HepG2 (cell line): ENCODE measurements around the gene ALDH7A1. TPM values are rescaled to one million over a fixed set of nuclear protein-coding genes. Genes with fewer than 3 reads are reported as not detected.
A peak's percentile ranks its signal among the peaks of the same experiment; 100 is the strongest.

Experiments used
- EEA1 ChIP-seq: sonication (generic); formaldehyde crosslinking; IDR thresholded peaks from 2 replicates; pipeline ENCODE4 v1.5.1; 2020; ENCODE audit warnings: mild to moderate bottlenecking, missing genetic modification reagents, borderline replicate concordance
- HNRNPLL ChIP-seq: fragments of 200-400 bp; formaldehyde crosslinking; IDR thresholded peaks from 2 replicates; pipeline ENCODE4 v1.6.1; 2017; ENCODE audit warnings: mild to moderate bottlenecking, low read depth, low read length; ENCODE audit not compliant: poor library complexity, severe bottlenecking
- HOXA5 ChIP-seq: sonication (generic); formaldehyde crosslinking; IDR thresholded peaks from 2 replicates; pipeline ENCODE4 v1.4.0; 2020; ENCODE audit warnings: missing genetic modification reagents
- KDM1A ChIP-seq: IDR thresholded peaks from 2 replicates; pipeline ENCODE4 v1.6.1; 2016; ENCODE audit warnings: missing compliant biosample characterization
- KLF16 ChIP-seq, 2 experiments: sonication (generic) in 1 of 2; formaldehyde crosslinking in 1 of 2; IDR thresholded peaks; 2 replicates each; pipeline versions ENCODE4 v1.6.1 to v1.8.0; 2016 to 2023; ENCODE audit warnings: missing genetic modification reagents in 2 of 2, missing compliant biosample characterization in 1 of 2
- NFE2L1 ChIP-seq: sonication (generic); formaldehyde crosslinking; IDR thresholded peaks from 2 replicates; pipeline ENCODE4 v1.4.0; 2020; ENCODE audit warnings: missing genetic modification reagents, mild to moderate bottlenecking, borderline replicate concordance
- SP4 ChIP-seq: sonication (generic); formaldehyde crosslinking; IDR thresholded peaks from 2 replicates; pipeline ENCODE4 v1.8.1; 2023; ENCODE audit warnings: mild to moderate bottlenecking, missing genetic modification reagents
- SUZ12 ChIP-seq: fragments of 150-350 bp; IDR thresholded peaks from 2 replicates; pipeline ENCODE4 v1.6.1; 2014; ENCODE audit warnings: low read depth, low read length
- TOPORS ChIP-seq: sonication (generic); formaldehyde crosslinking; IDR thresholded peaks from 2 replicates; pipeline ENCODE4 v1.8.0; 2023; ENCODE audit warnings: mild to moderate bottlenecking, missing genetic modification reagents
- ZNF10 ChIP-seq: sonication (generic); formaldehyde crosslinking; IDR thresholded peaks from 2 replicates; pipeline ENCODE4 v1.4.0; 2020; ENCODE audit warnings: mild to moderate bottlenecking, low read depth, missing genetic modification reagents, borderline replicate concordance
- ZNF124 ChIP-seq: sonication (generic); formaldehyde crosslinking; IDR thresholded peaks from 2 replicates; pipeline ENCODE4 v1.4.0; 2020; ENCODE audit warnings: missing genetic modification reagents
- ZNF747 ChIP-seq: sonication (generic); formaldehyde crosslinking; IDR thresholded peaks from 2 replicates; pipeline ENCODE4 v1.8.1; 2023; ENCODE audit warnings: missing genetic modification reagents, mild to moderate bottlenecking, borderline replicate concordance
- polyA plus RNA-seq, 8 experiments: library from polyadenylated mRNA; depleted of rRNA in 3 of 8; stranded (reverse) in 7 of 8; unstranded in 1 of 8; fragments of >200 nt; fragmentation: Illumina TruSeq in 4 of 8; extraction: Trizol in 4 of 8; gene quantifications; 2 replicates each; pipeline versions ENCODE4 v1.2.1 to v1.2.3, GENCODE V29; 2011 to 2016; ENCODE audit warnings: low read depth in 4 of 8, missing spikeins in 1 of 8, mixed read lengths in 1 of 8; ENCODE audit not compliant: insufficient read depth in 1 of 8
- total RNA-seq, 5 experiments: library from RNA; depleted of rRNA; stranded (reverse); fragments of >200 nt; fragmentation: Illumina TruSeq; extraction: Trizol; gene quantifications; 2 replicates each; pipeline ENCODE4 v1.2.3, GENCODE V29; 2016; ENCODE audit warnings: low read depth in 1 of 5
- TF ChIP-seq, protein P1 (sequence below): sonication (generic); formaldehyde crosslinking; IDR thresholded peaks from 2 replicates; pipeline ENCODE4 v1.8.0; 2022; ENCODE audit warnings: missing genetic modification reagents, mild to moderate bottlenecking, moderate library complexity, borderline replicate concordance
- TF ChIP-seq, protein P2 (sequence below): IDR thresholded peaks from 2 replicates; pipeline ENCODE4 v1.6.1; 2018; ENCODE audit warnings: missing genetic modification reagents, mild to moderate bottlenecking, missing compliant biosample characterization
- TF ChIP-seq, protein P3 (sequence below): sonication (generic); formaldehyde crosslinking; conservative IDR thresholded peaks from 2 replicates; pipeline ENCODE4 v1.8.0; 2022; ENCODE audit warnings: low read depth, missing genetic modification reagents
- TF ChIP-seq, protein P4 (sequence below): fragments of 450-650 bp; IDR thresholded peaks from 2 replicates; pipeline ENCODE4 v1.6.1; 2017; ENCODE audit warnings: mild to moderate bottlenecking
- TF ChIP-seq, protein P5 (sequence below): sonication (generic); formaldehyde crosslinking; conservative IDR thresholded peaks from 2 replicates; pipeline ENCODE4 v1.4.0; 2020; ENCODE audit warnings: missing genetic modification reagents
- TF ChIP-seq, protein P6 (sequence below): IDR thresholded peaks from 2 replicates; pipeline ENCODE4 v1.6.1; 2016; ENCODE audit warnings: missing compliant biosample characterization, missing genetic modification reagents, borderline replicate concordance

ALDH7A1 gene
- total and polyA plus RNA-seq, 2 of the 13 experiments (the other 11 are each of a cell fraction or from before 2014, with no cell fraction given): 69.0 to 100 TPM

DNA sequence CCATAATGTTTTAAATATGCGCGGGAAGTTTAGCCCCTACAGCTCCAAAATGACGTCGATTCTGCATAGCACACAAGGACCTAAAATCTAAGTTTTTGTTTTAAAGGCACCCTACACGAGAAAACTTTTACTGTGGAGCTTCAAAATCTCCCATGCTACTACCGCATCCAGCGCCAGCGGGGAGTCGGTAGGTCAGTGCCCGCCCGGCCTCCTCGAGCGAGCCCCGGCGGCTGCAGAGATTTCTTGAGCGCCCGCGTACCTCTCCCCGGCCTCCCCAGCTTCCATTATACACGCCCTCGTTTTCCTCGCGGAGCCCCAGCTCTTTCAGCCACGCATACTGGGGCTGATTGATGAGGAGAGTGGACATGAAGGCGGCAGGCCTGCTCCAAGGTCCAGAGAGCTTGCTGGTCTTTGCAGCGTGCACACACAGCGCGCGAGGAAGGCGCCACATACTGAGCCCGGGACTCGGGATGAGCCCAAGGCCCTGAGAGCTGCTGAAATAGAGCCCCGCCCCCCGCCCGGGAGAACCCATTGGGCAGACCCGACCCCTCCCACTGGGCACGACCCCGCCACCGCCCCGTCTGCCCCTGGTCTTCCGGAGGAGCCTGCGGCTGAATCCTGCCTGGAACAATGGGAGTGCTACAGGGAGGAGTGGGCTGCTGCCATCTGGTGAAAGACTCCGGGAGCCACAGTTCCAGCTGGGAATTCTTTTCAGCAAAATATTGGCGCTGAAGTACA is at the start of gene ALDH7A1 (continued):
- TF ChIP-seq ZNF747 (CRISPR knock-in tag) (0 out of 2 replicates have a peak, but pooled peaks have one; percentile 48), HNRNPLL (peak; percentile 58), ZNF10 (no peak), KDM1A (CRISPR knock-in tag) (peak; percentile 92), HOXA5 (CRISPR knock-in tag) (peak; percentile 80), NFE2L1 (CRISPR knock-in tag) (no peak), SUZ12 (no peak), KLF16 (CRISPR knock-in tag; IDR thresholded peaks at IDR 0.05) (peak in 1 of 2 experiments; percentile 84; a peak in 2 of 4 replicates), SP4 (CRISPR knock-in tag) (peak; percentile 75), EEA1 (CRISPR knock-in tag) (peak; percentile 89), ZNF124 (CRISPR knock-in tag) (peak; percentile 58; the same call in 1 of the 2 replicates), TOPORS (CRISPR knock-in tag) (peak; percentile 70)
- TF ChIP-seq, protein P1, sequence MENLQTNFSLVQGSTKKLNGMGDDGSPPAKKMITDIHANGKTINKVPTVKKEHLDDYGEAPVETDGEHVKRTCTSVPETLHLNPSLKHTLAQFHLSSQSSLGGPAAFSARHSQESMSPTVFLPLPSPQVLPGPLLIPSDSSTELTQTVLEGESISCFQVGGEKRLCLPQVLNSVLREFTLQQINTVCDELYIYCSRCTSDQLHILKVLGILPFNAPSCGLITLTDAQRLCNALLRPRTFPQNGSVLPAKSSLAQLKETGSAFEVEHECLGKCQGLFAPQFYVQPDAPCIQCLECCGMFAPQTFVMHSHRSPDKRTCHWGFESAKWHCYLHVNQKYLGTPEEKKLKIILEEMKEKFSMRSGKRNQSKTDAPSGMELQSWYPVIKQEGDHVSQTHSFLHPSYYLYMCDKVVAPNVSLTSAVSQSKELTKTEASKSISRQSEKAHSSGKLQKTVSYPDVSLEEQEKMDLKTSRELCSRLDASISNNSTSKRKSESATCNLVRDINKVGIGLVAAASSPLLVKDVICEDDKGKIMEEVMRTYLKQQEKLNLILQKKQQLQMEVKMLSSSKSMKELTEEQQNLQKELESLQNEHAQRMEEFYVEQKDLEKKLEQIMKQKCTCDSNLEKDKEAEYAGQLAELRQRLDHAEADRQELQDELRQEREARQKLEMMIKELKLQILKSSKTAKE (CRISPR knock-in tag): no peak
- TF ChIP-seq, protein P2, sequence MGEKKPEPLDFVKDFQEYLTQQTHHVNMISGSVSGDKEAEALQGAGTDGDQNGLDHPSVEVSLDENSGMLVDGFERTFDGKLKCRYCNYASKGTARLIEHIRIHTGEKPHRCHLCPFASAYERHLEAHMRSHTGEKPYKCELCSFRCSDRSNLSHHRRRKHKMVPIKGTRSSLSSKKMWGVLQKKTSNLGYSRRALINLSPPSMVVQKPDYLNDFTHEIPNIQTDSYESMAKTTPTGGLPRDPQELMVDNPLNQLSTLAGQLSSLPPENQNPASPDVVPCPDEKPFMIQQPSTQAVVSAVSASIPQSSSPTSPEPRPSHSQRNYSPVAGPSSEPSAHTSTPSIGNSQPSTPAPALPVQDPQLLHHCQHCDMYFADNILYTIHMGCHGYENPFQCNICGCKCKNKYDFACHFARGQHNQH: peak; percentile 84; the same call in 1 of the 2 replicates
- TF ChIP-seq, protein P3, sequence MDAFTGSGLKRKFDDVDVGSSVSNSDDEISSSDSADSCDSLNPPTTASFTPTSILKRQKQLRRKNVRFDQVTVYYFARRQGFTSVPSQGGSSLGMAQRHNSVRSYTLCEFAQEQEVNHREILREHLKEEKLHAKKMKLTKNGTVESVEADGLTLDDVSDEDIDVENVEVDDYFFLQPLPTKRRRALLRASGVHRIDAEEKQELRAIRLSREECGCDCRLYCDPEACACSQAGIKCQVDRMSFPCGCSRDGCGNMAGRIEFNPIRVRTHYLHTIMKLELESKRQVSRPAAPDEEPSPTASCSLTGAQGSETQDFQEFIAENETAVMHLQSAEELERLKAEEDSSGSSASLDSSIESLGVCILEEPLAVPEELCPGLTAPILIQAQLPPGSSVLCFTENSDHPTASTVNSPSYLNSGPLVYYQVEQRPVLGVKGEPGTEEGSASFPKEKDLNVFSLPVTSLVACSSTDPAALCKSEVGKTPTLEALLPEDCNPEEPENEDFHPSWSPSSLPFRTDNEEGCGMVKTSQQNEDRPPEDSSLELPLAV (CRISPR knock-in tag): no peak
- TF ChIP-seq, protein P4, sequence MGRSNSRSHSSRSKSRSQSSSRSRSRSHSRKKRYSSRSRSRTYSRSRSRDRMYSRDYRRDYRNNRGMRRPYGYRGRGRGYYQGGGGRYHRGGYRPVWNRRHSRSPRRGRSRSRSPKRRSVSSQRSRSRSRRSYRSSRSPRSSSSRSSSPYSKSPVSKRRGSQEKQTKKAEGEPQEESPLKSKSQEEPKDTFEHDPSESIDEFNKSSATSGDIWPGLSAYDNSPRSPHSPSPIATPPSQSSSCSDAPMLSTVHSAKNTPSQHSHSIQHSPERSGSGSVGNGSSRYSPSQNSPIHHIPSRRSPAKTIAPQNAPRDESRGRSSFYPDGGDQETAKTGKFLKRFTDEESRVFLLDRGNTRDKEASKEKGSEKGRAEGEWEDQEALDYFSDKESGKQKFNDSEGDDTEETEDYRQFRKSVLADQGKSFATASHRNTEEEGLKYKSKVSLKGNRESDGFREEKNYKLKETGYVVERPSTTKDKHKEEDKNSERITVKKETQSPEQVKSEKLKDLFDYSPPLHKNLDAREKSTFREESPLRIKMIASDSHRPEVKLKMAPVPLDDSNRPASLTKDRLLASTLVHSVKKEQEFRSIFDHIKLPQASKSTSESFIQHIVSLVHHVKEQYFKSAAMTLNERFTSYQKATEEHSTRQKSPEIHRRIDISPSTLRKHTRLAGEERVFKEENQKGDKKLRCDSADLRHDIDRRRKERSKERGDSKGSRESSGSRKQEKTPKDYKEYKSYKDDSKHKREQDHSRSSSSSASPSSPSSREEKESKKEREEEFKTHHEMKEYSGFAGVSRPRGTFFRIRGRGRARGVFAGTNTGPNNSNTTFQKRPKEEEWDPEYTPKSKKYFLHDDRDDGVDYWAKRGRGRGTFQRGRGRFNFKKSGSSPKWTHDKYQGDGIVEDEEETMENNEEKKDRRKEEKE: no peak
- TF ChIP-seq, protein P5, sequence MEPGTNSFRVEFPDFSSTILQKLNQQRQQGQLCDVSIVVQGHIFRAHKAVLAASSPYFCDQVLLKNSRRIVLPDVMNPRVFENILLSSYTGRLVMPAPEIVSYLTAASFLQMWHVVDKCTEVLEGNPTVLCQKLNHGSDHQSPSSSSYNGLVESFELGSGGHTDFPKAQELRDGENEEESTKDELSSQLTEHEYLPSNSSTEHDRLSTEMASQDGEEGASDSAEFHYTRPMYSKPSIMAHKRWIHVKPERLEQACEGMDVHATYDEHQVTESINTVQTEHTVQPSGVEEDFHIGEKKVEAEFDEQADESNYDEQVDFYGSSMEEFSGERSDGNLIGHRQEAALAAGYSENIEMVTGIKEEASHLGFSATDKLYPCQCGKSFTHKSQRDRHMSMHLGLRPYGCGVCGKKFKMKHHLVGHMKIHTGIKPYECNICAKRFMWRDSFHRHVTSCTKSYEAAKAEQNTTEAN (CRISPR knock-in tag): no peak
- TF ChIP-seq, protein P6, sequence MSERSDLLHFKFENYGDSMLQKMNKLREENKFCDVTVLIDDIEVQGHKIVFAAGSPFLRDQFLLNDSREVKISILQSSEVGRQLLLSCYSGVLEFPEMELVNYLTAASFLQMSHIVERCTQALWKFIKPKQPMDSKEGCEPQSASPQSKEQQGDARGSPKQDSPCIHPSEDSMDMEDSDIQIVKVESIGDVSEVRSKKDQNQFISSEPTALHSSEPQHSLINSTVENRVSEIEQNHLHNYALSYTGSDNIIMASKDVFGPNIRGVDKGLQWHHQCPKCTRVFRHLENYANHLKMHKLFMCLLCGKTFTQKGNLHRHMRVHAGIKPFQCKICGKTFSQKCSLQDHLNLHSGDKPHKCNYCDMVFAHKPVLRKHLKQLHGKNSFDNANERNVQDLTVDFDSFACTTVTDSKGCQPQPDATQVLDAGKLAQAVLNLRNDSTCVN (CRISPR knock-in tag): no peak
